A549 (cell line): Measurements from ENCODE around the gene MCTP1. TPM values are rescaled to one million over a fixed set of nuclear protein-coding genes. Genes with fewer than 3 reads are reported as not detected.
A peak's percentile ranks its signal among the peaks of the same experiment; 100 is the strongest.

Experiments
- ATAC-seq, 2 experiments: fragments of 200-7000 bp in 1 of 2; fragments of >200 bp in 1 of 2; cut with Nextera tagmentation in 1 of 2; cut with Tn5 transposase in 1 of 2; 3 replicates each; pipeline versions ENCODE4 v1.8.0 to v1.9.1; 2018 to 2020; ENCODE audit warnings: mild to moderate bottlenecking in 1 of 2, moderate library complexity in 1 of 2
- CTCF ChIA-PET: fragments of 300-600 bp; sonication (Branson Sonifier 250); formaldehyde crosslinking; extraction: SDS; loops from one replicate; lab custom pipeline; 2021; ENCODE audit warnings: antibody characterized with exemption, inconsistent platforms; lab: Yijun Ruan, JAX
- POLR2A ChIA-PET: fragments of 350-600 bp; formaldehyde crosslinking; extraction: SDS; loops from one replicate; lab custom pipeline; 2021; ENCODE audit warnings: antibody characterized with exemption, inconsistent platforms; lab: Yijun Ruan, JAX
- DNase-seq, 2 experiments: peaks; one replicate each; pipeline versions ENCODE4 v3.0.0 to v3.0.0-alpha.2; 2011 to 2016; ENCODE audit warnings: low read depth in 1 of 2, low spot score in 1 of 2
- FAIRE-seq: peaks from 2 replicates; lab custom pipeline; 2011; peaks lifted over from hg19 to GRCh38; lab: Jason Lieb, UNC
- H3K27ac ChIP-seq, 2 experiments: fragments of >200 bp; sonication (Bioruptor Twin); formaldehyde crosslinking; 3 replicates each; pipeline ENCODE4 v1.5.1; 2016 to 2017
- H3K4me1 ChIP-seq: fragments of >200 bp; sonication (Bioruptor Twin); formaldehyde crosslinking; 3 replicates; pipeline ENCODE4 v1.6.1; 2016
- H3K4me2 ChIP-seq: fragments of >200 bp; sonication (Bioruptor Twin); formaldehyde crosslinking; 3 replicates; pipeline ENCODE4 v1.6.1; 2016
- H3K4me3 ChIP-seq: fragments of >200 bp; sonication (Bioruptor Twin); formaldehyde crosslinking; 3 replicates; pipeline ENCODE4 v1.5.1; 2016
- H3K9me3 ChIP-seq: fragments of >200 bp; sonication (Bioruptor Twin); formaldehyde crosslinking; 3 replicates; pipeline ENCODE4 v1.6.1; 2016
- BCL3 ChIP-seq: fragments of >200 bp; sonication (Bioruptor Twin); formaldehyde crosslinking; IDR thresholded peaks from 3 replicates; pipeline ENCODE4 v1.6.1; 2016
- CBX2 ChIP-seq: fragments of 200-600 bp; sonication (generic); IDR thresholded peaks from 2 replicates; pipeline ENCODE4 v1.6.1; 2016; ENCODE audit warnings: low read depth, mild to moderate bottlenecking, borderline replicate concordance
- CHD4 ChIP-seq: fragments of 200-600 bp; sonication (generic); IDR thresholded peaks from 2 replicates; pipeline ENCODE4 v1.6.1; 2016; ENCODE audit warnings: antibody characterized with exemption, mild to moderate bottlenecking, borderline replicate concordance
- CTCF ChIP-seq: fragments of >200 bp; sonication (Bioruptor Twin); formaldehyde crosslinking; IDR thresholded peaks from 3 replicates; pipeline ENCODE4 v1.5.1; 2016
- EHF ChIP-seq: fragments of 250-450 bp; sonication (Bioruptor Pico); IDR thresholded peaks from 2 replicates; pipeline ENCODE4 v1.5.0; 2020; ENCODE audit warnings: mild to moderate bottlenecking
- FOSL2 ChIP-seq, 2 experiments: fragments of 450-650 bp in 1 of 2; fragments of >200 bp in 1 of 2; sonication (Bioruptor Twin) in 1 of 2; formaldehyde crosslinking; IDR thresholded peaks; 2 replicates each; pipeline versions ENCODE4 v1.5.0 to v1.6.1; 2016 to 2020; ENCODE audit warnings: mild to moderate bottlenecking in 1 of 2, moderate library complexity in 1 of 2
- HOXA7 ChIP-seq: fragments of 250-450 bp; sonication (Bioruptor Pico); IDR thresholded peaks from 2 replicates; pipeline ENCODE4 v1.5.0; 2020; ENCODE audit warnings: mild to moderate bottlenecking, moderate library complexity
- HOXB5 ChIP-seq: fragments of 250-450 bp; sonication (Bioruptor Pico); IDR thresholded peaks from 2 replicates; pipeline ENCODE4 v1.5.0; 2020; ENCODE audit warnings: mild to moderate bottlenecking, moderate library complexity
- JUN ChIP-seq, 2 experiments: fragments of >200 bp; sonication (Bioruptor Twin); formaldehyde crosslinking; IDR thresholded peaks; 2 replicates in 1 of 2; 3 replicates in 1 of 2; pipeline ENCODE4 v1.6.1; 2016 to 2017
- JUNB ChIP-seq: fragments of >200 bp; sonication (Bioruptor Twin); formaldehyde crosslinking; IDR thresholded peaks from 2 replicates; pipeline ENCODE4 v1.6.1; 2016
- KDM5A ChIP-seq: fragments of 200-600 bp; sonication (generic); IDR thresholded peaks from 2 replicates; pipeline ENCODE4 v1.6.1; 2016; ENCODE audit warnings: antibody characterized with exemption, mild to moderate bottlenecking
- MAFK ChIP-seq: fragments of 450-650 bp; IDR thresholded peaks from 2 replicates; pipeline ENCODE4 v1.6.1; 2014; ENCODE audit not compliant: partially characterized antibody
- NR3C1 ChIP-seq: fragments of >200 bp; sonication (Bioruptor Twin); formaldehyde crosslinking; IDR thresholded peaks from 3 replicates; pipeline ENCODE4 v1.6.1; 2017
- PHF8 ChIP-seq: fragments of 200-600 bp; sonication (generic); IDR thresholded peaks from 2 replicates; pipeline ENCODE4 v1.6.1; 2016; ENCODE audit warnings: low read depth, mild to moderate bottlenecking, antibody characterized with exemption, moderate library complexity, borderline replicate concordance
- POLR2A ChIP-seq: IDR thresholded peaks from 2 replicates; pipeline ENCODE4 v1.6.1; 2012; ENCODE audit warnings: mild to moderate bottlenecking, low read length
- POLR2AphosphoS2 ChIP-seq: conservative IDR thresholded peaks from 2 replicates; pipeline ENCODE4 v1.6.1; 2012; ENCODE audit warnings: low read length, improper control_type of control experiment, inconsistent platforms
- RCOR1 ChIP-seq: fragments of 150-350 bp; IDR thresholded peaks from 2 replicates; pipeline ENCODE4 v1.6.1; 2014; ENCODE audit warnings: antibody characterized with exemption, low read length, low read depth
- RFX5 ChIP-seq: fragments of 450-650 bp; IDR thresholded peaks from 2 replicates; pipeline ENCODE4 v1.7.1; 2014; ENCODE audit warnings: antibody characterized with exemption, mild to moderate bottlenecking, moderate library complexity
- TFCP2L1 ChIP-seq: fragments of 250-450 bp; sonication (Bioruptor Pico); IDR thresholded peaks from 2 replicates; pipeline ENCODE4 v1.5.0; 2021; ENCODE audit warnings: mild to moderate bottlenecking
- USF2 ChIP-seq: fragments of 450-650 bp; IDR thresholded peaks from 2 replicates; pipeline ENCODE4 v1.6.1; 2014; ENCODE audit warnings: antibody characterized with exemption
- ZNF302 ChIP-seq: fragments of 250-450 bp; sonication (Bioruptor Pico); IDR thresholded peaks from 2 replicates; pipeline ENCODE4 v1.9.0; 2021; ENCODE audit warnings: inconsistent platforms, mild to moderate bottlenecking, moderate library complexity
- WGBS: methylation state at CpG from one replicate; pipeline ENCODE4 v1.1.6; 2017; ENCODE audit errors: missing lambda C conversion rate; 5-methylcytosine and 5-hydroxymethylcytosine counted together
- polyA plus RNA-seq, 4 experiments: library from polyadenylated mRNA; depleted of rRNA in 3 of 4; stranded (reverse); fragments of >200 nt; fragmentation: RNase III in 1 of 4; extraction: RNeasy Plus Mini Kit Qiagen cat#74134 plus additional on column Dnase treatment in 1 of 4; gene quantifications; 2 replicates in 3 of 4; 3 replicates in 1 of 4; pipeline ENCODE4 v1.2.3, GENCODE V29; 2011 to 2017
- TF ChIP-seq, protein P1 (sequence below): fragments of 200-600 bp; sonication (generic); IDR thresholded peaks from 2 replicates; pipeline ENCODE4 v1.6.1; 2016; ENCODE audit warnings: antibody characterized with exemption, mild to moderate bottlenecking, moderate library complexity
- TF ChIP-seq, protein P2 (sequence below): fragments of 250-450 bp; sonication (Bioruptor Pico); IDR thresholded peaks from 2 replicates; pipeline ENCODE4 v1.5.0; 2020; ENCODE audit warnings: low read depth, mild to moderate bottlenecking, moderate library complexity
- TF ChIP-seq, protein P3 (sequence below): fragments of 250-450 bp; sonication (Bioruptor Pico); IDR thresholded peaks from 2 replicates; pipeline ENCODE4 v1.5.0; 2021; ENCODE audit warnings: mild to moderate bottlenecking, moderate library complexity, borderline replicate concordance

The MCTP1 gene
- polyA plus RNA-seq, 2 of the 4 experiments (the other 2 are of a cell fraction): 5.4 to 6.9 TPM

GRCh38 chr5:95075111-95075510 is 209.8 kb downstream of the MCTP1 start:
- peak; percentile 43 for FAIRE-seq
- H3K27ac ChIP-seq: no peak overlapping the region
- H3K4me3 ChIP-seq: no peak overlapping the region
- 85% methylated on average over 1 of the region's 1 CpG for WGBS
- no peak for DNase-seq
- ChIA-PET CTCF (no interaction called here), POLR2A (no interaction called here)
- no peaks in the 10 kb centered on the region for H3K9me3 ChIP-seq
- H3K4me1 ChIP-seq: peaks cover 5% of the 10 kb centered on the region; the same call in 1 of the 3 replicates
- no peak overlapping the region for H3K4me2 ChIP-seq
- no peak for ATAC-seq
- TF ChIP-seq HOXA7 (CRISPR knock-in tag) (no peak), JUN (IDR thresholded peaks at IDR 0.05) (no peak), POLR2A (no peak), USF2 (no peak), PHF8 (no peak), FOSL2 (IDR thresholded peaks at IDR 0.05) (no peak), FOSL2 (CRISPR knock-in tag; IDR thresholded peaks at IDR 0.05) (no peak), CHD4 (no peak), EHF (CRISPR knock-in tag) (no peak), RCOR1 (no peak), BCL3 (no peak), TFCP2L1 (CRISPR knock-in tag) (no peak), HOXB5 (CRISPR knock-in tag) (no peak), MAFK (no peak), ZNF302 (no peak), JUNB (no peak), KDM5A (no peak)
- TF ChIP-seq, protein P1, sequence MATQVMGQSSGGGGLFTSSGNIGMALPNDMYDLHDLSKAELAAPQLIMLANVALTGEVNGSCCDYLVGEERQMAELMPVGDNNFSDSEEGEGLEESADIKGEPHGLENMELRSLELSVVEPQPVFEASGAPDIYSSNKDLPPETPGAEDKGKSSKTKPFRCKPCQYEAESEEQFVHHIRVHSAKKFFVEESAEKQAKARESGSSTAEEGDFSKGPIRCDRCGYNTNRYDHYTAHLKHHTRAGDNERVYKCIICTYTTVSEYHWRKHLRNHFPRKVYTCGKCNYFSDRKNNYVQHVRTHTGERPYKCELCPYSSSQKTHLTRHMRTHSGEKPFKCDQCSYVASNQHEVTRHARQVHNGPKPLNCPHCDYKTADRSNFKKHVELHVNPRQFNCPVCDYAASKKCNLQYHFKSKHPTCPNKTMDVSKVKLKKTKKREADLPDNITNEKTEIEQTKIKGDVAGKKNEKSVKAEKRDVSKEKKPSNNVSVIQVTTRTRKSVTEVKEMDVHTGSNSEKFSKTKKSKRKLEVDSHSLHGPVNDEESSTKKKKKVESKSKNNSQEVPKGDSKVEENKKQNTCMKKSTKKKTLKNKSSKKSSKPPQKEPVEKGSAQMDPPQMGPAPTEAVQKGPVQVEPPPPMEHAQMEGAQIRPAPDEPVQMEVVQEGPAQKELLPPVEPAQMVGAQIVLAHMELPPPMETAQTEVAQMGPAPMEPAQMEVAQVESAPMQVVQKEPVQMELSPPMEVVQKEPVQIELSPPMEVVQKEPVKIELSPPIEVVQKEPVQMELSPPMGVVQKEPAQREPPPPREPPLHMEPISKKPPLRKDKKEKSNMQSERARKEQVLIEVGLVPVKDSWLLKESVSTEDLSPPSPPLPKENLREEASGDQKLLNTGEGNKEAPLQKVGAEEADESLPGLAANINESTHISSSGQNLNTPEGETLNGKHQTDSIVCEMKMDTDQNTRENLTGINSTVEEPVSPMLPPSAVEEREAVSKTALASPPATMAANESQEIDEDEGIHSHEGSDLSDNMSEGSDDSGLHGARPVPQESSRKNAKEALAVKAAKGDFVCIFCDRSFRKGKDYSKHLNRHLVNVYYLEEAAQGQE: no peak
- TF ChIP-seq, protein P2, sequence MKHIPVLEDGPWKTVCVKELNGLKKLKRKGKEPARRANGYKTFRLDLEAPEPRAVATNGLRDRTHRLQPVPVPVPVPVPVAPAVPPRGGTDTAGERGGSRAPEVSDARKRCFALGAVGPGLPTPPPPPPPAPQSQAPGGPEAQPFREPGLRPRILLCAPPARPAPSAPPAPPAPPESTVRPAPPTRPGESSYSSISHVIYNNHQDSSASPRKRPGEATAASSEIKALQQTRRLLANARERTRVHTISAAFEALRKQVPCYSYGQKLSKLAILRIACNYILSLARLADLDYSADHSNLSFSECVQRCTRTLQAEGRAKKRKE (CRISPR knock-in tag): no peak
- TF ChIP-seq, protein P3, sequence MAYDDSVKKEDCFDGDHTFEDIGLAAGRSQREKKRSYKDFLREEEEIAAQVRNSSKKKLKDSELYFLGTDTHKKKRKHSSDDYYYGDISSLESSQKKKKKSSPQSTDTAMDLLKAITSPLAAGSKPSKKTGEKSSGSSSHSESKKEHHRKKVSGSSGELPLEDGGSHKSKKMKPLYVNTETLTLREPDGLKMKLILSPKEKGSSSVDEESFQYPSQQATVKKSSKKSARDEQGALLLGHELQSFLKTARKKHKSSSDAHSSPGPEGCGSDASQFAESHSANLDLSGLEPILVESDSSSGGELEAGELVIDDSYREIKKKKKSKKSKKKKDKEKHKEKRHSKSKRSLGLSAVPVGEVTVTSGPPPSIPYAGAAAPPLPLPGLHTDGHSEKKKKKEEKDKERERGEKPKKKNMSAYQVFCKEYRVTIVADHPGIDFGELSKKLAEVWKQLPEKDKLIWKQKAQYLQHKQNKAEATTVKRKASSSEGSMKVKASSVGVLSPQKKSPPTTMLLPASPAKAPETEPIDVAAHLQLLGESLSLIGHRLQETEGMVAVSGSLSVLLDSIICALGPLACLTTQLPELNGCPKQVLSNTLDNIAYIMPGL (CRISPR knock-in tag): no peak

GRCh38 chr5:95072281-95072680 is 212.6 kb downstream of the MCTP1 start:
- CTCF ChIA-PET: interaction anchor here (0.5 to 1.3 kb wide), 2 partner anchors 31 to 44 kb away, joined by 3 read pairs; no protein-coding TSS in a partner anchor
- Histone ChIP-seq H3K4me1 (no peaks in the 10 kb centered on the region), H3K27ac (no peak overlapping the region), H3K9me3 (no peaks in the 10 kb centered on the region), H3K4me2 (no peak overlapping the region), H3K4me3 (no peak overlapping the region)
- ATAC-seq: no peak
- DNase-seq: no peak
- POLR2A ChIA-PET: no interaction called here
- no peak for FAIRE-seq
- TF ChIP-seq CBX2 (no peak), NR3C1 (no peak), RFX5 (no peak), CTCF (no peak), HOXB5 (CRISPR knock-in tag) (no peak), POLR2AphosphoS2 (no peak), CHD4 (no peak)
